H1 (cell line): ENCODE results near the gene HLA-DPA1.

Experiments used
- CHD2 ChIP-seq: IDR thresholded peaks from 2 replicates; pipeline ENCODE4 v1.6.1; 2012; ENCODE audit warnings: low read length, improper control_type of control experiment
- CTCF ChIP-seq, 3 experiments: IDR thresholded peaks; 1 replicate in 2 of 3; 2 replicates in 1 of 3; pipeline versions ENCODE4 v1.5.1 to v1.6.1; 2011; ENCODE audit warnings: low read length in 3 of 3, mild to moderate bottlenecking in 3 of 3, inconsistent platforms in 2 of 3, low read depth in 1 of 3, moderate library complexity in 1 of 3; ENCODE audit not compliant: insufficient read depth in 1 of 3; ENCODE audit errors: control extremely low read depth in 1 of 3
- MAX ChIP-seq: IDR thresholded peaks from 2 replicates; pipeline ENCODE4 v1.6.1; 2012; ENCODE audit warnings: inconsistent platforms
- TBP ChIP-seq: IDR thresholded peaks from 2 replicates; pipeline ENCODE4 v1.6.1; 2011; ENCODE audit warnings: low read depth, low read length, improper control_type of control experiment
- TCF12 ChIP-seq: IDR thresholded peaks from 2 replicates; pipeline ENCODE4 v1.6.1; 2011; ENCODE audit warnings: low read depth, mild to moderate bottlenecking, low read length

- no peak for TF ChIP-seq TCF12
- TF ChIP-seq CTCF (IDR thresholded peaks at IDR 0.05; ENCODE audit: control extremely low read depth in 1 of 3, insufficient read depth in 1 of 3, low read depth in 1 of 3, low read length in 3 of 3): no peak
- no peak for TF ChIP-seq TBP
- no peak for TF ChIP-seq CHD2
- no peak for TF ChIP-seq MAX
These were observed 8.1 kb downstream of the HLA-DPA1 start for GRCh38 chr6:33065312-33065711.
